Superior temporal gyrus (tissue), 1 donor: ENCODE results near the gene DMWD.
"Not testable (repeated sequence)": the region's sequence is repeated elsewhere in the genome, so short reads cannot be mapped to it uniquely, and the experiment has no call there.

Experiments
- DNase-seq: peaks from one replicate; pipeline ENCODE4 v3.0.0-alpha.2; 2016; ENCODE audit errors: extremely low spot score

DMWD gene

GRCh38 chr19:45751483-45751882, 41.2 kb downstream of the DMWD start:
- not testable (repeated sequence) for DNase-seq

GRCh38 chr19:45747513-45747912, 45.1 kb downstream of the DMWD start:
- DNase-seq, result no peak

- DNase-seq, result no peak
Measured at GRCh38 chr19:45746866-45747265, 45.8 kb downstream of the DMWD start.

GRCh38 chr19:45745606-45746005, 47.0 kb downstream of the DMWD start:
- DNase-seq, result no peak

- no peak for DNase-seq
Measured at GRCh38 chr19:45742969-45743368, 49.7 kb downstream of the DMWD start.

GRCh38 chr19:45739498-45740439, 52.9 kb downstream of the DMWD start:
- no peak for DNase-seq

- no peak for DNase-seq
Measured at GRCh38 chr19:45733160-45733810, 59.4 kb downstream of the DMWD start, which contains the start of gene MEIOSIN. MEIOSIN (plus strand) TSS chr19:45733439; CDS start chr19:45735377, 1,938 bp downstream.
